HL-60 (cell line): ENCODE measurements around the gene ACSL4.

Source experiments
- DNase-seq, 2 experiments: peaks; one replicate each; pipeline ENCODE4 v3.0.0-alpha.2; 2010 to 2020; ENCODE audit warnings: low read depth in 1 of 2, low spot score in 1 of 2
- H3K27ac ChIP-seq: fragments of 250-450 bp; sonication (Bioruptor Pico); replicated peaks from 2 replicates; pipeline ENCODE4 v1.5.1; 2020; ENCODE audit warnings: mild to moderate bottlenecking, moderate library complexity
- H3K27me3 ChIP-seq: fragments of 250-450 bp; sonication (Bioruptor Pico); 2 replicates; pipeline ENCODE4 v1.5.1; 2021; ENCODE audit warnings: mild to moderate bottlenecking, moderate library complexity; ENCODE audit not compliant: insufficient read depth, poor library complexity, severe bottlenecking
- H3K4me3 ChIP-seq: replicated peaks from 2 replicates; pipeline ENCODE4 v1.5.1; 2011; ENCODE audit warnings: mild to moderate bottlenecking, control low read depth, low read length; ENCODE audit not compliant: insufficient read depth
- GABPA ChIP-seq: IDR thresholded peaks from 2 replicates; pipeline ENCODE4 v1.6.1; 2012; ENCODE audit warnings: low read depth
- POLR2AphosphoS5 ChIP-seq: IDR thresholded peaks from 2 replicates; pipeline ENCODE4 v1.6.1; 2012; ENCODE audit warnings: low read depth
- SPI1 ChIP-seq: IDR thresholded peaks from 2 replicates; pipeline ENCODE4 v1.6.1; 2012; ENCODE audit warnings: low read depth, mild to moderate bottlenecking, borderline replicate concordance
- TF ChIP-seq, protein P1 (sequence below): IDR thresholded peaks from 2 replicates; pipeline ENCODE4 v1.6.1; 2012; ENCODE audit warnings: low read depth; ENCODE audit not compliant: insufficient replicate concordance
- TF ChIP-seq, protein P2 (sequence below): IDR thresholded peaks from one replicate; pipeline ENCODE4 v1.5.1; 2011; ENCODE audit warnings: low read length, control low read depth, inconsistent platforms; ENCODE audit not compliant: insufficient read depth

The ACSL4 gene

DNA sequence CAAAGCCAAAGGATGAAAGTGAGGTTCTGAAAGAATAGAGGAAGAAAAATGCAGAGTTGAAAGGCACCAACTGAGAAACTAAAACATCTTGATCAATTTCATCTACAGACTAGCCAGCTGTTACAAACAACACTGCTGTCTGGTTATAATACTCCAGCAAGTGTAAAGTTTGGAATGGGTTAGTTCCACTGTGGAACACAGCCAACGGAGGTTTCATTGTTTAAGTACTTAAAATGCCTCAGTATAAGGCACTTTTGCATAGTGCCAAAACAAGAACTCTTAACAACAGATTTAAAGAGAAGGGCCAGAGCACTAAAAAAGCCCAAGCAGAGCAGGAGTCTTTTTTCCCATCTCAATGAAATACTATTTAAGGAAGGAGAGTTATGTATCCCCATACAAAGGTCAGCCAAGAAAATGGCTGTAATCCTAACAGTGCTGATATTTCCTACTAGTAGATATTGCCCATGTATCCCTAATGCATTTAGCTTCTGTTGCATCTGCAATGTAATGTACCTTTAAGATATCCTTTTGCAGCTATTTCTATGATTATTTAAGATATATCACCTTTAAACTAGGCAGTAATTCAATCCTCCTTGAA lies 16.5 kb downstream of the ACSL4 start:
- TF ChIP-seq, protein P1, sequence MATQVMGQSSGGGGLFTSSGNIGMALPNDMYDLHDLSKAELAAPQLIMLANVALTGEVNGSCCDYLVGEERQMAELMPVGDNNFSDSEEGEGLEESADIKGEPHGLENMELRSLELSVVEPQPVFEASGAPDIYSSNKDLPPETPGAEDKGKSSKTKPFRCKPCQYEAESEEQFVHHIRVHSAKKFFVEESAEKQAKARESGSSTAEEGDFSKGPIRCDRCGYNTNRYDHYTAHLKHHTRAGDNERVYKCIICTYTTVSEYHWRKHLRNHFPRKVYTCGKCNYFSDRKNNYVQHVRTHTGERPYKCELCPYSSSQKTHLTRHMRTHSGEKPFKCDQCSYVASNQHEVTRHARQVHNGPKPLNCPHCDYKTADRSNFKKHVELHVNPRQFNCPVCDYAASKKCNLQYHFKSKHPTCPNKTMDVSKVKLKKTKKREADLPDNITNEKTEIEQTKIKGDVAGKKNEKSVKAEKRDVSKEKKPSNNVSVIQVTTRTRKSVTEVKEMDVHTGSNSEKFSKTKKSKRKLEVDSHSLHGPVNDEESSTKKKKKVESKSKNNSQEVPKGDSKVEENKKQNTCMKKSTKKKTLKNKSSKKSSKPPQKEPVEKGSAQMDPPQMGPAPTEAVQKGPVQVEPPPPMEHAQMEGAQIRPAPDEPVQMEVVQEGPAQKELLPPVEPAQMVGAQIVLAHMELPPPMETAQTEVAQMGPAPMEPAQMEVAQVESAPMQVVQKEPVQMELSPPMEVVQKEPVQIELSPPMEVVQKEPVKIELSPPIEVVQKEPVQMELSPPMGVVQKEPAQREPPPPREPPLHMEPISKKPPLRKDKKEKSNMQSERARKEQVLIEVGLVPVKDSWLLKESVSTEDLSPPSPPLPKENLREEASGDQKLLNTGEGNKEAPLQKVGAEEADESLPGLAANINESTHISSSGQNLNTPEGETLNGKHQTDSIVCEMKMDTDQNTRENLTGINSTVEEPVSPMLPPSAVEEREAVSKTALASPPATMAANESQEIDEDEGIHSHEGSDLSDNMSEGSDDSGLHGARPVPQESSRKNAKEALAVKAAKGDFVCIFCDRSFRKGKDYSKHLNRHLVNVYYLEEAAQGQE, result no peak
- TF ChIP-seq, protein P2, sequence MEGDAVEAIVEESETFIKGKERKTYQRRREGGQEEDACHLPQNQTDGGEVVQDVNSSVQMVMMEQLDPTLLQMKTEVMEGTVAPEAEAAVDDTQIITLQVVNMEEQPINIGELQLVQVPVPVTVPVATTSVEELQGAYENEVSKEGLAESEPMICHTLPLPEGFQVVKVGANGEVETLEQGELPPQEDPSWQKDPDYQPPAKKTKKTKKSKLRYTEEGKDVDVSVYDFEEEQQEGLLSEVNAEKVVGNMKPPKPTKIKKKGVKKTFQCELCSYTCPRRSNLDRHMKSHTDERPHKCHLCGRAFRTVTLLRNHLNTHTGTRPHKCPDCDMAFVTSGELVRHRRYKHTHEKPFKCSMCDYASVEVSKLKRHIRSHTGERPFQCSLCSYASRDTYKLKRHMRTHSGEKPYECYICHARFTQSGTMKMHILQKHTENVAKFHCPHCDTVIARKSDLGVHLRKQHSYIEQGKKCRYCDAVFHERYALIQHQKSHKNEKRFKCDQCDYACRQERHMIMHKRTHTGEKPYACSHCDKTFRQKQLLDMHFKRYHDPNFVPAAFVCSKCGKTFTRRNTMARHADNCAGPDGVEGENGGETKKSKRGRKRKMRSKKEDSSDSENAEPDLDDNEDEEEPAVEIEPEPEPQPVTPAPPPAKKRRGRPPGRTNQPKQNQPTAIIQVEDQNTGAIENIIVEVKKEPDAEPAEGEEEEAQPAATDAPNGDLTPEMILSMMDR, result no peak
- TF ChIP-seq GABPA, result no peak
- H3K27me3 ChIP-seq, result no peaks in the 10 kb centered on the region
- DNase-seq, result no peak
- no peak overlapping the region for H3K27ac ChIP-seq
- H3K4me3 ChIP-seq, result no peak overlapping the region

DNA sequence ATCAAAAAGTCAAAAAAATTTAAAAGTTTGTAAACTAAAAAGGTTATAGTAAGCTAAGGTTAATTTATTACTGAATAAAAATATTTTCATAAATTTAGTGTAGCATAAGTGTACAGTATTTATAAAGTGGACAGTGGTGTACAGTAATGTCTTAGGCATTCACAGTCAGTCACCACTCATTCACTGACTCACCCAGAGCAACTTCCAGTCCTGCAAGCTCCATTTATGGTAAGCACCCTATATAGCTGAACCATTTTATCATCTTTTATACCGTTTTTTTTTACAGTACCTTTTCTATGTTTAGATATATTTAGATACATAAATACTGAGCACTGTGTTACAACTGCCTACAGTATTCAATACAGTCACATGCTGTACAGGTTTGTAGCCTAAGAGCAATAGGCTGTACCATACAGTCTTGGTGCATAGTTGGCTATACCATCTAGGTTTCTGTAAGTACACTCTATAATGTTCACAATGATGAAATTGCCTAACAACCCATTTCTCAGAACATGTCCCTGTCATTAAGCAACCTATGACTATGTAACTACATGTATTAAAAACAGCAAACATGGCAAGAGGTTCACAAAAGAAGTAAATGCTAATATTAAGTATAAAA lies 18.6 kb downstream of the ACSL4 start:
- Histone ChIP-seq H3K27me3 (no peaks in the 10 kb centered on the region), H3K4me3 (no peak overlapping the region), H3K27ac (no peak overlapping the region)
- no peak for DNase-seq
- no peak for TF ChIP-seq SPI1

DNA sequence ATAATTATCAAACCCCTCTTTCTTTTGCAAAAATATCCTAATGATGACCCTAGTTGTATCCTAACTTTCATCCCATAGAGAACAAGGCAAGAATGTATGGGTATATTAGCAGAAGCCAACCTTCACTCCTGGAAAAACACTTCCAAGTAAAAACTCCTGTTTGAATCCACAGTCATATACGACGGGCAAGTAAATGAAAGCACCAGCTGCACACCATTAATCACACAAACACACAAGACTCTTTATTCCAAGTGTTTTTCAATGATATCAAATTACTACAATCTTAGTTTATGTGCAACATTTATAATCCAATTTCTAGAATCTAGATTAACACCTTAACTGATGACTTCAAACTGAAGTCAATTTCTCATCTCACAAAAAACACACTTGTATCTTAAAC lies 22.9 kb downstream of the ACSL4 start:
- Histone ChIP-seq H3K27ac (peak overlapping the region; percentile 64), H3K4me3 (no peak overlapping the region), H3K27me3 (no peaks in the 10 kb centered on the region)
- no peak for DNase-seq
- TF ChIP-seq SPI1 (no peak), GABPA (no peak), POLR2AphosphoS5 (no peak)
- TF ChIP-seq, protein P1, result no peak
- TF ChIP-seq, protein P2, result no peak

DNA sequence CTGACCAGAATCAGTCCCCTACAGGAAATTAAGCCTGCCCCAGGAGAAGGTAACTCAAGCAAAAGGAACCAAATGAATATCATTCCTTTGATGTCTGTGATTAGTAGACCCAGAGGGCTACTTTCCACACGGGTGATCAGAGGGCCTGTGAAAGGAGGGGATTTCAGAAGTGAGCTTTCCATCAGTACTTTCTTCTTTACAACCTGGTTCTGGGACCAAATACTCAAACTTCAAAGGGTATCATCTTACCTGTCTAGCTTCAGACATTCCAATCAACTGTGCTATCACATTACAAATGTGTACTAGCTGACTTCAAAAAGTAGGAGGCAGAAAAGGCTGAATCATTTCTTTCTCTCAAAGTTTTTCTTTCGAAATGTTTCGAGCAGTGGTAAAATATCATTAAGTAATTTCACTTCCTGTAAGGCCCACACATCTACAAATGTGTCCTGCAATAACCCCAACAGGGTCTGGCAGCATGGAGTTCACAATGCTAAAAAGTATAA lies 23.9 kb downstream of the ACSL4 start:
- DNase-seq, result peak; percentile 51 to 54
- H3K27ac ChIP-seq, result peak overlapping the region; percentile 64

More for the DNA sequence above, 23.9 kb downstream of the ACSL4 start:
- Histone ChIP-seq H3K27me3 (no peaks in the 10 kb centered on the region), H3K4me3 (no peak overlapping the region)
- TF ChIP-seq, protein P2, result no peak
- no peak for TF ChIP-seq GABPA
- peak; percentile 24; the same call in 1 of the 2 replicates for TF ChIP-seq SPI1
- no peak for TF ChIP-seq POLR2AphosphoS5
- TF ChIP-seq, protein P1, result no peak
